Uterus (tissue), 2 donors: ENCODE results near the gene RNPS1.

Experiments used
- POLR2A ChIP-seq, 2 donors: fragments of 450-650 bp; IDR thresholded peaks; one replicate each; pipeline ENCODE4 v1.6.1; 2016; ENCODE audit warnings: antibody characterized with exemption in 2 of 2, mild to moderate bottlenecking in 1 of 2, moderate library complexity in 1 of 2
- TF ChIP-seq, protein P1 (sequence below), 4 experiments: fragments of 200-600 bp in 2 of 4; fragments of 450-650 bp in 2 of 4; sonication (generic) in 2 of 4; IDR thresholded peaks; one replicate each; pipeline ENCODE4 v1.5.1; 2016 to 2019; ENCODE audit warnings: antibody characterized with exemption in 4 of 4, mild to moderate bottlenecking in 2 of 4, moderate library complexity in 1 of 4

DNA sequence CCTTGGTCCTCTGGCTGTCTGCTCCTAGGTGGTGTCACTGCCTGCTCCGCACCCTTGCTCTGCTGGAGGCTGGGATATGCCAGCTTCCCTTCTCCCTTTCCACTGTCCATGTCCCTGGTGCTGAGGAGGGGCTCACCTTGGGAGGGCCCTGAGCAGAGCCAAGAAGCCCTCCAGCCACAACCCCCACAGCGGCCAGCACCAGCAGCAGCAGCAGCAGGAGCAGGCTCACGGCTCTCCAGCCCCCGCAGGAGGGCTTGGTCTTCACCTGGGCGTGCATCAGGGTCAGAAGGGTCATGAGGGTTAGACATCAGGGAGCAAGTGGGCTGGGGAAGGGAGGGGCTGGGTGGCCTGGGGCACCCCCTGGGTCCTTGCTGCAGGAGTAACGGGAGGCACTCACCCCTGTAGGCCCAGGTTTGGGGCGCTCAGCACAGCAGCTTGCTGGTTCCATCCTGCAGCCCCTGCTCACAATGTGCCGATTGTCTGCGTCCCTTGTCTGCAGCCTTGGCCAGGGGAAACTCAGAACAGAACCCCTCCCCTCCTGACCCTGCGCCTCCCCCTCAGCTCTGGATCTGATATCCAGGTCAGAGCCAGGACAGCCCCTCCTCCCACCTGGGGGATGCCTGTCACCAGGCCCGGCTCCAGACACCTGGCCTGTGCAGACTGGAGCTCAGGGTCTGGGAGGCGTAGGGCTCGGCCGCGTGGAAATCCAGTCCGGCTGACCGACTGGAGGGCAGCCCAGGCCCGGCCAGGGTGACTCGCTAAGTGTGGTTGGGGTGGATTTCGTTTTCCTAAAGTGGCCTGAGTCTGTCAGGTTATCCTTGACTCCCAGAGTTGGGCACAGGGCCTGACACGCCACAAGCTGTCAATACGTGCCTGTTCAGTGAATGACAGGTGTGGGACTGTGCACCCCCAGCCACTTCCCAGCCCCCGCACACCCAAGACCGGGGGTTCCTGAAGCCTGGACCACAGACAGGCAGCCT lies 57.2 kb downstream of the RNPS1 start, which contains the start of gene BRICD5:
- TF ChIP-seq, protein P1, sequence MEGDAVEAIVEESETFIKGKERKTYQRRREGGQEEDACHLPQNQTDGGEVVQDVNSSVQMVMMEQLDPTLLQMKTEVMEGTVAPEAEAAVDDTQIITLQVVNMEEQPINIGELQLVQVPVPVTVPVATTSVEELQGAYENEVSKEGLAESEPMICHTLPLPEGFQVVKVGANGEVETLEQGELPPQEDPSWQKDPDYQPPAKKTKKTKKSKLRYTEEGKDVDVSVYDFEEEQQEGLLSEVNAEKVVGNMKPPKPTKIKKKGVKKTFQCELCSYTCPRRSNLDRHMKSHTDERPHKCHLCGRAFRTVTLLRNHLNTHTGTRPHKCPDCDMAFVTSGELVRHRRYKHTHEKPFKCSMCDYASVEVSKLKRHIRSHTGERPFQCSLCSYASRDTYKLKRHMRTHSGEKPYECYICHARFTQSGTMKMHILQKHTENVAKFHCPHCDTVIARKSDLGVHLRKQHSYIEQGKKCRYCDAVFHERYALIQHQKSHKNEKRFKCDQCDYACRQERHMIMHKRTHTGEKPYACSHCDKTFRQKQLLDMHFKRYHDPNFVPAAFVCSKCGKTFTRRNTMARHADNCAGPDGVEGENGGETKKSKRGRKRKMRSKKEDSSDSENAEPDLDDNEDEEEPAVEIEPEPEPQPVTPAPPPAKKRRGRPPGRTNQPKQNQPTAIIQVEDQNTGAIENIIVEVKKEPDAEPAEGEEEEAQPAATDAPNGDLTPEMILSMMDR (IDR thresholded peaks at IDR 0.05) = no peak
- no peak for TF ChIP-seq POLR2A (IDR thresholded peaks at IDR 0.05)
